Mammary epithelial cell (primary cell): Measurements from ENCODE around the gene NF2.

ENCODE experiments used
- CTCF ChIP-seq, 2 donors: IDR thresholded peaks in 1 of 2; conservative IDR thresholded peaks in 1 of 2; 2 replicates each; pipeline ENCODE4 v1.5.1; 2011 to 2012; ENCODE audit warnings: inconsistent platforms in 2 of 2, low read length in 2 of 2, mild to moderate bottlenecking in 2 of 2, control low read depth in 1 of 2, low read depth in 1 of 2; ENCODE audit not compliant: insufficient read depth in 1 of 2; ENCODE audit errors: extremely low read depth in 1 of 2
- EZH2 ChIP-seq: IDR thresholded peaks from 2 replicates; pipeline ENCODE4 v1.6.1; 2012; ENCODE audit warnings: low read length, inconsistent platforms, borderline replicate concordance

GRCh38 chr22:29625090-29625825 is 21.8 kb downstream of the NF2 start:
- TF ChIP-seq CTCF (conservative IDR thresholded peaks at IDR 0.05 in 1 of 2, IDR thresholded peaks at IDR 0.05 in 1 of 2; ENCODE audit: extremely low read depth in 1 of 2, insufficient read depth in 1 of 2, low read depth in 1 of 2, low read length in 2 of 2) = peak; percentile 86 to 95
- TF ChIP-seq EZH2 = no peak
